SKM-1 (cell line): Measurements from ENCODE around the gene TFDP1.

ENCODE experiments used
- DNase-seq: peaks from one replicate; lab custom pipeline; 2025; ENCODE audit not compliant: unreplicated experiment; lab: John Stamatoyannopoulos, UW

TFDP1 gene

GRCh38 chr13:113596321-113597200 is 12.0 kb downstream of the TFDP1 start:
- no peak for DNase-seq

DNA sequence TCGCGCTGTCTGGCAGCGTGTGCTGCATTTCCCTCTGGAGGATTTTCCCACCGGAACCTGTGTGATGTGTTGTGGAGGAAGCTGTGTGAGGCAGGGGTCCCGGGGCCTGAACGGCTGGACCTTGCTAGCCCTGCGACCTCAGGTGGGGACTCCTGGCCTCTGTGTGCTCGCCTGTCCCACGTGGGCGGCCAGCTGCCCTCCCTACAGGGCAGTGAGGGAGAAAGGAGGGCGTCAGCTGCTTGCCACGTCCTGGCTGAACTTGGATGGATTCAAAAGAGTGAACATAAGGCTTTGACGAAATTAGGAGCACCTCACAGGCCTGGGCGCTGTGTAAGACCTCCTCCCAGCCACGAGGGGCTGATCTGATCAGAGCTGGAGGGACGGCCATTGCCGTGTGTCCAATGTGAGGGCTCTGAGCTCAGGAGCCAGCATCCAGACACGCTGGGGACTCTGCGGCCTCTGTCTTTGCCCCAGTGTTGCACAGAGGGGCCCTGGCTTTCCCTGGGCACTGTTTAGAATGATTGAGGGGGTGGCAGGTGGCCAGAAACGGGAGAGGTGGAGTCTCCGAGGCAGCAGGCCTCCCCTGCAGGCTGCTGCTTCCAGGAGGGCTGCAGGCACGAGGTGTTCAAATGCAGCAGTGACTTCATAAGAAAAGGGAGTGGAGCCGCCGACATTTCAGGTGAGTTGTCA is 13.0 kb downstream of the TFDP1 start:
- DNase-seq, result no peak

DNA sequence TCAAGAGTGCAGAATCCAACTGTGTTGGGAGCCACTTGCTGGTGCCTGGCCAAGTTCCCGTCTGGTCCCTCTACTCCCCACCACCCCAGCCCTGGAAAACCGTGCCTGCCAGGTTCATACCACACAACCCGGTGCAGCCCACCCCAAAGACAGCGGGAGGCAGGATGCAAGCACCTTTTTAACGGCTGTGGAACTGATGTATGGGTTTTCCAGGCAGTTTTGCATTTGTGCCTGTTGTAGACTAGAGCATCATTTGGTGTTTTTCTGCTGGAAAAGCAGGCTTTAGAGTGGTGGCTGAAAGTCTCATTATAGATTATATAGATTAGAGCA is 13.5 kb downstream of the TFDP1 start:
- DNase-seq, result no peak

- DNase-seq, result no peak
These were observed 13.9 kb downstream of the TFDP1 start for GRCh38 chr13:113598481-113598880.

- no peak for DNase-seq
These were observed 14.8 kb downstream of the TFDP1 start for GRCh38 chr13:113599391-113599790.

GRCh38 chr13:113601166-113602070 is 16.9 kb downstream of the TFDP1 start:
- DNase-seq, result no peak

- no peak for DNase-seq
These were observed 17.9 kb downstream of the TFDP1 start for GRCh38 chr13:113602291-113602988.

DNA sequence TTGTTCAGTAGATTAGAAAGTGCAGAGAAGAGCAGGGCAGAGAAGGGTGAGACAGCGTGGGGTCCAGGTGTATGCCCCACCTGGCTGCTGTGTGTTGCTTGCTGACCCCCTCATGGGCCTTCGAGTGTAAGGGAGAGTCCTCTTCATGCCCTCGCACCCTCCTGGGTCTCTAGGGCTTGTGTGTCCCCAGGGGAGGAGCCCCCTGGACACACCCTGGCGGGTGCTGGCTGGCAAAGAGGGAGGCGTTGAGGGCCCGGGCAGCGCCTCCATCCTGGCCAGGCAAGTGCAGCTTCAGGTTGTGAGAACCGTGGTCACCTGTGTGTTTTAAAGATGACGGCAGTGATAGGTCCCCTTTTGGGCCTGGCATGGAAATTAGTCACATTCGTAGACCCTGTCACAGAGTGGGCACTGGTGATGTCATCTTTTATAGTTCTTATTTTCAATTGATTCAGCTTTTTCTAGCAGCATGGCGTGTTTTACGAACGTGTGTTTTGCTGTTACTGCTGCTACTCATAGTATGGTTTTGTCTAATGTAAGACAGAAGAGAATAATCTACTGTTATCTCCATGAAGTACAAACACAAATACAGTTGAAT is 18.7 kb downstream of the TFDP1 start:
- DNase-seq, result no peak

- no peak for DNase-seq
These were observed 19.6 kb downstream of the TFDP1 start for GRCh38 chr13:113604186-113604585.

- DNase-seq, result no peak
These were observed 20.9 kb downstream of the TFDP1 start for GRCh38 chr13:113605461-113605860.

GRCh38 chr13:113605866-113606438 is 21.4 kb downstream of the TFDP1 start:
- no peak for DNase-seq

- no peak for DNase-seq
These were observed 22.7 kb downstream of the TFDP1 start for GRCh38 chr13:113607056-113607888.

DNA sequence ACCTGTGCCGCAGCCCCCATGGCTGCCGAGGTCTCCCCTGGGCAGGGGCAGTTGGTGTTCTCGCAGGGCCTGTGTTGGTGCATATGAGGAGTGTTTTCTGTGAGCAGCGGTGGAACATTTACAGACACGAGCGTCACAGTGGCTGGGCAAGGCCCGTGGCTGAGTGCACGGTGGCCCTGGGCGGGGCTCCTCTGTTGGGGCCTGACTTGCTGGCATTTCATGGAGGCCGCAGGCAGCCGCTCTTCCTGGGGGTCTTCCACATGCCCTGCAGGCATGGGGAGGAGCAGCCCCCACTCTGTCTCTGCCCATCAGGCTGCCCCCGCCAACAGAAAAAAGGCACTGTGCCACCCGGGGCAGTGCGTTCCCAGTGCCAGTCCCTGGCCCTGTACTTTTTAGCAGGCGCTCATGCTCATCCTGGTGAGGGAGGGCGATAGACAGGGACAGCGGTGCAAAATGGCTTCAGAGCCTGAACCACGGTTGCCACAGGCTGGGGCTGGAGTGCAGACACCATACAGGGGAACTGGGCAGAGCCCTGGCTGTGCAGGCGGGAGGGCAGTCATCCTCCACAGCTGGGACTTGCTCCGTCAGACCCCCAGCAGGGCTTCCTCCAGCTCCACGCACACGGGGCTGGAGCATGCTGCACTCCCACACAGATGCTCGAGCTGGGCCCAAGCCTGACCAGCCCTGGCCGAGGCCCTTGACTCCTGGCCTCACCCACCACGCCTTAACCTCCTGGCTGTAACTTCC is 23.5 kb downstream of the TFDP1 start:
- DNase-seq, result no peak

GRCh38 chr13:113608967-113609533 is 24.5 kb downstream of the TFDP1 start:
- DNase-seq, result no peak

DNA sequence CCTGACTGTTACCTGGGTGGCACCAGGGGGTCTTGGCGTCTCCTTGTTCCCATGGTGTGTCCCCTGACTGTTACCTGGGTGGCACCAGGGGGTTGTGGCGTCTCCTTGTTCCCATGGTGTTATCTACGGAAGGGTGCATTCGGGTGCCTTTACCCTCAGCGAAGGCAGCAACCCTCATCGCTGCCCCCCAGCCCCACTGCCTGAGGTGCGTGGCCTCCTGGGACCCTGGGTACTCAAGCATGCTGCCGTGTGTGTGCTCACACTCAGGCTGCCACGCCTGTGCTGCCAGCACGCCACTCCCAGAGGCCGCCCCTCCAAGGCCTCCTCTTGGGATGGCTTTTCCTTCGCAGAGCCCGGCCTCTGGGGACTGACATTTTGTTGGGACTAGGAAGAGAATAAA is 25.1 kb downstream of the TFDP1 start:
- DNase-seq, result no peak

GRCh38 chr13:113610266-113610665 is 25.7 kb downstream of the TFDP1 start:
- DNase-seq, result no peak

DNA sequence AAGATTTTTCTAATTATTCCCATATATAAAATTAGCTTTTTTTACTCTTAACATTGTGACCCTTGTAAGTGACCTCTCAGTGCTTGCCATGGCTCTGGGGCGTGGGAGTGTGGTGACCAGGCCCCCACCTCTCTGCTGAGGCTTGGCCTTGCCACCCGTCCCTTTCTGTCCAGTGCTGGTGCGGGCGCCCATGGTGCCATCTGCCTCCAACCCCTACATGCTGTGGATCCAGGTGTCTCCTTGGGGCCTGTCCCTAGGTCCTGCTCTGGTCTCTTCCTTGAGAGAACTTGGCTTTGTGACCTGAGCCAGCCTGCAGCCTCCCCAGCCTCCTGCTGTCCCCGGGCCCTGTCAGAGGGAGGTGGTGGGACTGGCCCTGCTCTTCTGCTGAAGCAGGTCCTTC is 27.4 kb downstream of the TFDP1 start:
- no peak for DNase-seq

DNA sequence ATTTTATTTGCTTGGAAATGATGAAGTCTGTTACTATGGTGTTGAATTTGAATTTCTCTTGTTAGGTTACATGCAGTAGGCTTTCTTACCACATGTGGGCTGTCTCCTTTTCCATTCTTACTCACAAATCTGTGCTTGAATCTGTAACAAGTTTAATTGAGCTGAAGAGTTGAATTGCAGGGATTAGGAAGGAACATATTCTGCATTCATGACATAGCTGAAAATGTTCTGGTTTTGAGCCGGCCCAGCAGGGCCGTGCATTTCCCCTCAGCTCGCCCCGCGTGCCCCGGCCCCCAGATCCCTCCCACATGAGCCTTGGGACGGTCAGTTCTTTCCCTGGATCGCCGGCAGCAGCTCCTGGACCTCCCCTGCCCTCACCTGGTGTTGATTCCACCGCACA is 28.1 kb downstream of the TFDP1 start:
- DNase-seq, result no peak
